A673 (cell line): Measurements from ENCODE around the gene ITSN1. TPM values are rescaled to one million over a fixed set of nuclear protein-coding genes. Genes with fewer than 3 reads are reported as not detected.

Experiments used
- BruUV-seq: library from RNA; stranded (reverse); fragments of 400-500 nt; replicated peaks from 2 replicates; lab custom pipeline; 2021; lab: Mats Ljungman, UMichigan
- CTCF ChIA-PET: fragments of 300-600 bp; sonication (Branson Sonifier 250); formaldehyde crosslinking; loops from one replicate; lab custom pipeline; 2022; ENCODE audit warnings: antibody characterized with exemption; lab: Charles Lee
- POLR2A ChIA-PET: fragments of 300-600 bp; sonication (Branson Sonifier 250); formaldehyde crosslinking; loops from one replicate; lab custom pipeline; 2022; ENCODE audit warnings: antibody characterized with exemption; ENCODE audit not compliant: low non-redundant PET; lab: Charles Lee
- DNase-seq: peaks from one replicate; pipeline ENCODE4 v3.0.0-alpha.2; 2015; ENCODE audit warnings: low spot score
- H3K27ac ChIP-seq: fragments of 200-600 bp; sonication (generic); 2 replicates; pipeline ENCODE4 v1.5.1; 2016; ENCODE audit warnings: mixed run types, low read depth, mild to moderate bottlenecking, mixed read lengths, antibody characterized with exemption, low read length; ENCODE audit not compliant: poor library complexity, severe bottlenecking
- H3K27me3 ChIP-seq: fragments of 200-600 bp; sonication (generic); replicated peaks from 2 replicates; pipeline ENCODE4 v1.6.1; 2017; ENCODE audit warnings: mixed run types, low read depth, mild to moderate bottlenecking, mixed read lengths, antibody characterized with exemption, low read length; ENCODE audit not compliant: insufficient read depth, poor library complexity
- H3K36me3 ChIP-seq: fragments of 200-600 bp; sonication (generic); 2 replicates; pipeline ENCODE4 v1.6.1; 2016; ENCODE audit warnings: mixed run types, mild to moderate bottlenecking, mixed read lengths, antibody characterized with exemption, low read length; ENCODE audit not compliant: insufficient read depth, poor library complexity, severe bottlenecking
- H3K4me1 ChIP-seq: fragments of 200-600 bp; sonication (generic); 2 replicates; pipeline ENCODE4 v1.6.1; 2017; ENCODE audit warnings: mixed run types, mild to moderate bottlenecking, mixed read lengths, antibody characterized with exemption, low read length; ENCODE audit not compliant: insufficient read depth, poor library complexity, severe bottlenecking
- H3K4me3 ChIP-seq: fragments of 200-600 bp; sonication (generic); 2 replicates; pipeline ENCODE4 v1.5.1; 2016; ENCODE audit warnings: low read depth, mixed run types, mild to moderate bottlenecking, mixed read lengths, low read length; ENCODE audit not compliant: poor library complexity, severe bottlenecking
- H3K9me3 ChIP-seq: fragments of 200-600 bp; sonication (generic); 2 replicates; pipeline ENCODE4 v1.6.1; 2016; ENCODE audit warnings: mixed run types, low read depth, mild to moderate bottlenecking, mixed read lengths, antibody characterized with exemption, low read length; ENCODE audit not compliant: poor library complexity, severe bottlenecking
- EZH2 ChIP-seq: fragments of 200-600 bp; sonication (generic); IDR thresholded peaks from 2 replicates; pipeline ENCODE4 v1.6.1; 2017; ENCODE audit warnings: borderline replicate concordance, low read depth, mild to moderate bottlenecking, mixed read lengths, antibody characterized with exemption, low read length; ENCODE audit not compliant: poor library complexity, severe bottlenecking
- intact Hi-C: fragments of 100-400 bp; cut with micrococcal nuclease; formaldehyde crosslinking; loops from one replicate; pipeline ENCODE4 v1.10.0; 2022; ENCODE audit not compliant: unreplicated experiment
- total RNA-seq: library from RNA; stranded (reverse); gene quantifications from 2 replicates; pipeline ENCODE4 v1.2.3, GENCODE V29; 2021
- TF ChIP-seq, protein P1 (sequence below): fragments of 300-800, 200-600 bp; sonication (generic); conservative IDR thresholded peaks from 2 replicates; pipeline ENCODE4 v1.5.1; 2017; ENCODE audit warnings: low read depth, mild to moderate bottlenecking, antibody characterized with exemption, low read length, moderate library complexity, mixed read lengths

ITSN1 gene
- total RNA-seq, 1 experiment from 2014 or later = 54.2 TPM

DNA sequence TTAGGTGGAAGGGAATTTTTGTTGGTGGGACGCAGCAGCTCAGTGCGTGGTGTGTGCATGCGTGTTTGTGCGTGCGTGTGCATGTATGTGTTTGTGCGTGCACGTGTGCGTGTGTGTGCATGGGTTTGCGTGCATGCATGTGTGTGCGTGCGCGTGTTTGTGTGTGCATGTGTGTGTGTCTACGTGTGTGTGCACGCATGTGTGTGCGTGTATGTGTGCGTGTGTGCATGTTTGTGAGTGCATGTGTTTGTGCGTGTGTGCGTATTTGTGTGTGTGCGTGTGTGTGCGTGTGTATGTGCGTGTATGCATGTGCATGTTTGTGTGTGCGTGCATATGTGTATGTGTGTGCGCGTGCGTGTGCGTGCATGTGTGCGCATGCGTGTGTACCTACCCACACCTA, 253.1 kb downstream of the ITSN1 start:
- Histone ChIP-seq H3K4me3 (no peak overlapping the region), H3K36me3 (no peaks in the 10 kb centered on the region), H3K9me3 (no peaks in the 10 kb centered on the region), H3K27me3 (no peaks in the 10 kb centered on the region), H3K27ac (no peak overlapping the region), H3K4me1 (peaks cover 15% of the 10 kb centered on the region)
- TF ChIP-seq EZH2 = no peak
- TF ChIP-seq, protein P1, sequence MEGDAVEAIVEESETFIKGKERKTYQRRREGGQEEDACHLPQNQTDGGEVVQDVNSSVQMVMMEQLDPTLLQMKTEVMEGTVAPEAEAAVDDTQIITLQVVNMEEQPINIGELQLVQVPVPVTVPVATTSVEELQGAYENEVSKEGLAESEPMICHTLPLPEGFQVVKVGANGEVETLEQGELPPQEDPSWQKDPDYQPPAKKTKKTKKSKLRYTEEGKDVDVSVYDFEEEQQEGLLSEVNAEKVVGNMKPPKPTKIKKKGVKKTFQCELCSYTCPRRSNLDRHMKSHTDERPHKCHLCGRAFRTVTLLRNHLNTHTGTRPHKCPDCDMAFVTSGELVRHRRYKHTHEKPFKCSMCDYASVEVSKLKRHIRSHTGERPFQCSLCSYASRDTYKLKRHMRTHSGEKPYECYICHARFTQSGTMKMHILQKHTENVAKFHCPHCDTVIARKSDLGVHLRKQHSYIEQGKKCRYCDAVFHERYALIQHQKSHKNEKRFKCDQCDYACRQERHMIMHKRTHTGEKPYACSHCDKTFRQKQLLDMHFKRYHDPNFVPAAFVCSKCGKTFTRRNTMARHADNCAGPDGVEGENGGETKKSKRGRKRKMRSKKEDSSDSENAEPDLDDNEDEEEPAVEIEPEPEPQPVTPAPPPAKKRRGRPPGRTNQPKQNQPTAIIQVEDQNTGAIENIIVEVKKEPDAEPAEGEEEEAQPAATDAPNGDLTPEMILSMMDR = no peak
- intact Hi-C loops = loop anchor here (2.0 to 10.0 kb wide), 2 partner anchors 253 to 291 kb away; partner anchors contain the start of gene ITSN1
- BruUV-seq = no TSS peak
- CTCF ChIA-PET = interaction anchor here (0.6 kb wide), 1 partner anchor 194 kb away, joined by 3 read pairs; no protein-coding TSS in a partner anchor
- POLR2A ChIA-PET = no interaction called here
- DNase-seq = no peak

DNA sequence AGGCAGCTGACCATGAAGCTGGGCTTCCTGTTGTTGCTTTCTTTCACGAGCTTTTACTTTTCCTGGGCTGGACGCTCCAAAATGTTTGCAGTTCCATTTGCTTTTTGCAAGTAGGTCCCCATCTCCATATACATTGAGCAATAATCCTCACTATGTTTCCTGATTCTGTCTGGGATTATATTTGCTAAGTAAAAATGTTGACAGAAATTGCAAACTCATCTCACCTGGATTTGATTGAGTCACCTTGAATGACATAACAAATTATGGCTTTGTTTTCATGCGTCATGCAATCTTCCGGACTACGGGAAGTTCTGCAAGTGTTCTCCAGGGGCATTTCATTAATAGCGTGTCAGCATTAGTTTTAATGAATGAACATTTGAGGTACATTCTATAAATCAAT, 254.4 kb downstream of the ITSN1 start:
- Histone ChIP-seq H3K36me3 (no peaks in the 10 kb centered on the region), H3K27ac (no peak overlapping the region), H3K4me3 (no peak overlapping the region), H3K27me3 (no peaks in the 10 kb centered on the region), H3K4me1 (peaks cover 15% of the 10 kb centered on the region), H3K9me3 (no peaks in the 10 kb centered on the region)
- TF ChIP-seq EZH2 = no peak
- TF ChIP-seq, protein P1 = no peak
- intact Hi-C loops = loop anchor here (10.0 kb wide), 1 partner anchor 292 kb away; no protein-coding TSS in a partner anchor
- BruUV-seq = no TSS peak
- CTCF ChIA-PET = no interaction called here
- DNase-seq = no peak
- POLR2A ChIA-PET = no interaction called here

DNA sequence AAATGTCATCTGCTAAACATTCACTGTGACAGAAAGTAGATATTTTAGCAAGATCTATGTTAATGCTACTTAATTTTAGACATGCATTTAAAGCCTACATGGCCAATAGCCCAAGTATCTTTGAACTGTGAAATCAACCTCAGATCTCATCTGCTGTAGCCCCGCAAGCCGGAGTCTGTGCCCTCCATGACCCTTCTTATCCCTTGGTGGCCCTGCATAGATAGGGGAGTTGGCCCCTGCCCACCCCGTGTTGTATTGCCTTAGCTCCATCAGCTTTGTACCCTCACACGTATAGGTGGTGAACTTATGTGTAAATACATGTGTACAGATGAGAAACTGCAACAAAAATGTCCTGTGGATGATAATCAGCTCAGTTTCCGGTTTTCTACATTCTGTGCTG, 254.8 kb downstream of the ITSN1 start:
- POLR2A ChIA-PET = no interaction called here
- DNase-seq = no peak

More for the DNA sequence above, 254.8 kb downstream of the ITSN1 start:
- TF ChIP-seq, protein P1 = no peak
- no peak for TF ChIP-seq EZH2
- Histone ChIP-seq H3K4me3 (no peak overlapping the region), H3K27me3 (no peaks in the 10 kb centered on the region), H3K27ac (no peak overlapping the region), H3K4me1 (peaks cover 15% of the 10 kb centered on the region), H3K36me3 (no peaks in the 10 kb centered on the region), H3K9me3 (no peaks in the 10 kb centered on the region)
- BruUV-seq = no TSS peak
- CTCF ChIA-PET = no interaction called here
- intact Hi-C loops = loop anchor here (10.0 kb wide), 1 partner anchor 292 kb away; no protein-coding TSS in a partner anchor
